NOMO-1 treated with DMSO at 0.1 percent for 48 hours (cell line): ENCODE measurements around the gene ADGRG6.

Source experiments
- DNase-seq: peaks from one replicate; lab custom pipeline; 2025; ENCODE audit not compliant: unreplicated experiment; lab: John Stamatoyannopoulos, UW

The ADGRG6 gene

GRCh38 chr6:142321451-142321850 lies 19.6 kb downstream of the ADGRG6 start:
- DNase-seq: no peak

GRCh38 chr6:142322066-142322465 lies 20.3 kb downstream of the ADGRG6 start:
- no peak for DNase-seq

- no peak for DNase-seq
These were observed 20.8 kb downstream of the ADGRG6 start for GRCh38 chr6:142322504-142323198.

- DNase-seq: no peak
These were observed 21.6 kb downstream of the ADGRG6 start for GRCh38 chr6:142323377-142323776.

- no peak for DNase-seq
These were observed 22.3 kb downstream of the ADGRG6 start for GRCh38 chr6:142324111-142324510.

- DNase-seq: no peak
These were observed 23.3 kb downstream of the ADGRG6 start for GRCh38 chr6:142325111-142325510.

GRCh38 chr6:142326540-142326939 lies 24.7 kb downstream of the ADGRG6 start:
- no peak for DNase-seq

- DNase-seq: no peak
These were observed 26.3 kb downstream of the ADGRG6 start for GRCh38 chr6:142328070-142328469.

GRCh38 chr6:142329486-142330113 lies 27.8 kb downstream of the ADGRG6 start:
- DNase-seq: no peak

- DNase-seq: no peak
These were observed 29.3 kb downstream of the ADGRG6 start for GRCh38 chr6:142331075-142331551.

- DNase-seq: no peak
These were observed 29.8 kb downstream of the ADGRG6 start for GRCh38 chr6:142331601-142332000.

GRCh38 chr6:142332393-142333098 lies 30.7 kb downstream of the ADGRG6 start:
- no peak for DNase-seq

- no peak for DNase-seq
These were observed 31.6 kb downstream of the ADGRG6 start for GRCh38 chr6:142333431-142333830.

- DNase-seq: no peak
These were observed 32.5 kb downstream of the ADGRG6 start for GRCh38 chr6:142334294-142334693.

- no peak for DNase-seq
These were observed 33.6 kb downstream of the ADGRG6 start for GRCh38 chr6:142335415-142335814.

- DNase-seq: no peak
These were observed 34.4 kb downstream of the ADGRG6 start for GRCh38 chr6:142336183-142336582.

- no peak for DNase-seq
These were observed 35.0 kb downstream of the ADGRG6 start for GRCh38 chr6:142336787-142337186.

- DNase-seq: no peak
These were observed 37.3 kb downstream of the ADGRG6 start for GRCh38 chr6:142339113-142339512.

GRCh38 chr6:142339968-142340658 lies 38.3 kb downstream of the ADGRG6 start:
- no peak for DNase-seq

GRCh38 chr6:142341855-142342330 lies 40.1 kb downstream of the ADGRG6 start:
- no peak for DNase-seq

- DNase-seq: no peak
These were observed 41.2 kb downstream of the ADGRG6 start for GRCh38 chr6:142342986-142343385.
